H9 (cell line): ENCODE results near the gene PALD1. TPM values are rescaled to one million over a fixed set of nuclear protein-coding genes. Genes with fewer than 3 reads are reported as not detected.

Experiments used
- DNase-seq: peaks from one replicate; pipeline ENCODE4 v3.0.0-alpha.2; 2017
- H2AFZ ChIP-seq: one replicate; pipeline ENCODE4 v1.6.1; 2013; ENCODE audit warnings: mild to moderate bottlenecking, low read length, control low read depth, moderate library complexity
- H2AK5ac ChIP-seq: 2 replicates; pipeline ENCODE4 v1.6.1; 2013; ENCODE audit warnings: low read length, control low read depth, mixed read lengths; ENCODE audit not compliant: insufficient read length
- H2BK120ac ChIP-seq: one replicate; pipeline ENCODE4 v1.6.1; 2013; ENCODE audit warnings: low read depth, mild to moderate bottlenecking, low read length, control low read depth, inconsistent platforms; ENCODE audit not compliant: poor library complexity, severe bottlenecking
- H2BK12ac ChIP-seq: 2 replicates; pipeline ENCODE4 v1.6.1; 2013; ENCODE audit warnings: low read length, control low read depth, mixed read lengths, low read depth; ENCODE audit not compliant: insufficient read length
- H2BK15ac ChIP-seq: 2 replicates; pipeline ENCODE4 v1.6.1; 2013; ENCODE audit warnings: low read depth, low read length, control low read depth
- H2BK20ac ChIP-seq: one replicate; pipeline ENCODE4 v1.6.1; 2013; ENCODE audit warnings: low read depth, mild to moderate bottlenecking, low read length, control low read depth, inconsistent platforms; ENCODE audit not compliant: poor library complexity, severe bottlenecking
- H2BK5ac ChIP-seq: 2 replicates; pipeline ENCODE4 v1.6.1; 2013; ENCODE audit warnings: low read length, control low read depth, mixed read lengths; ENCODE audit not compliant: insufficient read length
- H3K14ac ChIP-seq: 2 replicates; pipeline ENCODE4 v1.6.1; 2013; ENCODE audit warnings: low read length, control low read depth; ENCODE audit not compliant: insufficient read depth
- H3K18ac ChIP-seq: 2 replicates; pipeline ENCODE4 v1.6.1; 2013; ENCODE audit warnings: low read depth, mild to moderate bottlenecking, mixed read lengths, low read length, control low read depth; ENCODE audit not compliant: insufficient read length
- H3K23ac ChIP-seq: 2 replicates; pipeline ENCODE4 v1.6.1; 2013; ENCODE audit warnings: low read length, control low read depth, mixed read lengths, low read depth; ENCODE audit not compliant: insufficient read length
- H3K23me2 ChIP-seq: 2 replicates; pipeline ENCODE4 v1.6.1; 2013; ENCODE audit warnings: low read depth, mild to moderate bottlenecking, mixed read lengths, low read length, control low read depth; ENCODE audit not compliant: insufficient read length, poor library complexity, severe bottlenecking
- H3K27ac ChIP-seq: 2 replicates; pipeline ENCODE4 v1.5.1; 2013; ENCODE audit warnings: low read length, control low read depth, mixed read lengths, low read depth; ENCODE audit not compliant: insufficient read length
- H3K27me3 ChIP-seq: 2 replicates; pipeline ENCODE4 v1.6.1; 2013; ENCODE audit warnings: low read length, control low read depth, inconsistent platforms; ENCODE audit not compliant: insufficient read depth
- H3K4ac ChIP-seq: 2 replicates; pipeline ENCODE4 v1.6.1; 2013; ENCODE audit warnings: low read depth, mild to moderate bottlenecking, control low read depth, inconsistent platforms, low read length, moderate library complexity
- H3K4me1 ChIP-seq: 2 replicates; pipeline ENCODE4 v1.6.1; 2013; ENCODE audit warnings: low read length, control low read depth, inconsistent platforms; ENCODE audit not compliant: insufficient read depth
- H3K4me2 ChIP-seq: 2 replicates; pipeline ENCODE4 v1.6.1; 2013; ENCODE audit warnings: low read length, control low read depth, mixed read lengths; ENCODE audit not compliant: insufficient read length, insufficient read depth
- H3K56ac ChIP-seq: 2 replicates; pipeline ENCODE4 v1.6.1; 2013; ENCODE audit warnings: low read depth, mild to moderate bottlenecking, mixed read lengths, low read length, control low read depth; ENCODE audit not compliant: insufficient read length
- H3K79me1 ChIP-seq: 2 replicates; pipeline ENCODE4 v1.6.1; 2013; ENCODE audit warnings: low read depth, mild to moderate bottlenecking, moderate library complexity, low read length, control low read depth, inconsistent platforms; ENCODE audit not compliant: insufficient read depth, poor library complexity, severe bottlenecking
- H3K79me2 ChIP-seq: 2 replicates; pipeline ENCODE4 v1.6.1; 2013; ENCODE audit warnings: low read length, control low read depth, inconsistent platforms; ENCODE audit not compliant: insufficient read depth
- H3K9ac ChIP-seq: 2 replicates; pipeline ENCODE4 v1.6.1; 2013; ENCODE audit warnings: low read length, control low read depth, mixed read lengths; ENCODE audit not compliant: insufficient read length; ENCODE audit errors: extremely low read depth
- H3K9me3 ChIP-seq: one replicate; pipeline ENCODE4 v1.6.1; 2013; ENCODE audit warnings: low read depth, low read length, inconsistent platforms; ENCODE audit not compliant: control insufficient read depth
- H3T11ph ChIP-seq: one replicate; pipeline ENCODE4 v1.6.1; 2013; ENCODE audit warnings: mild to moderate bottlenecking, low read length, control low read depth, inconsistent platforms
- H4K20me1 ChIP-seq: one replicate; pipeline ENCODE4 v1.6.1; 2013; ENCODE audit not compliant: control insufficient read depth, insufficient read length, insufficient read depth
- H4K5ac ChIP-seq: 2 replicates; pipeline ENCODE4 v1.6.1; 2013; ENCODE audit warnings: low read depth, mild to moderate bottlenecking, mixed read lengths, low read length, control low read depth; ENCODE audit not compliant: insufficient read length
- H4K8ac ChIP-seq: replicated peaks from 2 replicates; pipeline ENCODE4 v1.6.1; 2013; ENCODE audit warnings: low read length, control low read depth, mixed read lengths, low read depth; ENCODE audit not compliant: insufficient read length
- H4K91ac ChIP-seq: 2 replicates; pipeline ENCODE4 v1.6.1; 2013; ENCODE audit warnings: low read depth, mild to moderate bottlenecking, moderate library complexity, mixed read lengths, low read length, control low read depth; ENCODE audit not compliant: insufficient read length
- H3K27ac Mint-ChIP-seq, 3 experiments: 2 replicates in 2 of 3; 3 replicates in 1 of 3; pipeline ENCODE4 v1.8.0; 2020 to 2021; ENCODE audit warnings: mixed read lengths in 3 of 3, mild to moderate bottlenecking in 1 of 3, moderate library complexity in 1 of 3
- H3K27me3 Mint-ChIP-seq: 2 replicates; pipeline ENCODE4 v1.8.0; 2021; ENCODE audit warnings: low read depth, mild to moderate bottlenecking, moderate library complexity, mixed read lengths
- H3K36me3 Mint-ChIP-seq, 3 experiments: 2 replicates in 2 of 3; 3 replicates in 1 of 3; pipeline ENCODE4 v1.8.0; 2020 to 2021; ENCODE audit warnings: low read depth in 3 of 3, mixed read lengths in 3 of 3; ENCODE audit not compliant: insufficient read depth in 1 of 3
- H3K4me1 Mint-ChIP-seq, 2 experiments: 2 replicates each; pipeline ENCODE4 v1.8.0; 2020; ENCODE audit warnings: mixed read lengths in 2 of 2
- H3K4me3 Mint-ChIP-seq, 2 experiments: 2 replicates in 1 of 2; 3 replicates in 1 of 2; pipeline ENCODE4 v1.8.0; 2020 to 2021; ENCODE audit warnings: mild to moderate bottlenecking in 2 of 2, mixed read lengths in 2 of 2, moderate library complexity in 1 of 2
- H3K9me3 Mint-ChIP-seq, 2 experiments: 2 replicates in 1 of 2; 3 replicates in 1 of 2; pipeline ENCODE4 v1.8.0; 2020; ENCODE audit warnings: mild to moderate bottlenecking in 2 of 2, mixed read lengths in 2 of 2, moderate library complexity in 1 of 2
- WGBS: extraction: QIAGEN DNeasy Blood & Tissue Kit; methylation state at CpG from one replicate; pipeline ENCODE4 v1.1.7; 2013; ENCODE audit warnings: missing lambda C conversion rate, low lambda C conversion rate, mixed read lengths; ENCODE audit not compliant: insufficient read length; ENCODE audit errors: extremely low coverage; 5-methylcytosine and 5-hydroxymethylcytosine counted together
- total RNA-seq: library from RNA; stranded (reverse); gene quantifications from 2 replicates; pipeline ENCODE4 v1.2.1, GENCODE V29; 2021
- TF ChIP-seq, protein P1 (sequence below): fragments of 200-600 bp; sonication (generic); conservative IDR thresholded peaks from 3 replicates; pipeline ENCODE4 v1.8.0; 2021; ENCODE audit warnings: antibody characterized with exemption, mild to moderate bottlenecking

PALD1 gene
- total RNA-seq, 1 experiment from 2014 or later = 21.1 TPM

DNA sequence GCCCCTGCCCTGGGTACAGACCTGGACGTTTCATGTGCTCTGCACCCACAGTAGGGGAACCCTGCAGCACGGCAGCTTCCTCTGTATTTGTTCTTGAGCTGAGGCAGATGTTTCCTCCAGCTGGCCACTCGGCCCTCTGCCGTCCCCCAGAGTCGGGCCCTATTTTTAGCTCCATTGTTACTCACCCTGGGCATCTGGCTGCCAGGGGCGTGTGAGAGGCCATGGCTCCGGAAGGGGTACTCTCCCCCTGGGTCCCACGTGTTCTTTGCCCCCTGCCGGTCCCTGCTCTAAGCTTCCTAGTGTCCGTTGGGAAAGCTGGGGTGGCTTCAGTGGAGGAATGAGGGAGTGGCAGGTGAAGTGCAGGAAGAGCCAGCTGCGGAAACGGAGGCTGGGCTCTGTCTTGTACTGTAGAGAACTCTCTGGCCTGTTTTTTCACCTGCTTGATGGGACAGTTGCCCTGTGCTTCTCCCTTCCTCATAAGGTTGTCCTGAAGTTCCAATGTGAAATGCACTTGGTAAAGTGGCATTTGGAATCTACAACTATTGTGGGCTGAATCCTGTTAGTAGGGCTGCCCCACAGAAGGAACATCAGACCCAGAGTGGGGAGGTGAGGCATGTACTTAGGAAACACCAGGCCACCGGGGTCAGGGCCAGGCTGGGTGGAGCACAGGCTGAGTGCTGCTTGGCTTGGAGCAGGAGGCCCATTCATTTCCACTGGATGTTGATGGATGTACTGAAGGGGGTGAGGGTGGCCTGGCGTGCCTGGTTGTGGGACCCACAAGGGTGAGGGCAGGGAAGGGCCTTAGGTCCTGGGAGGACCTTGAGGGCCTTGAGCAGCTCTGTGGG lies 30.6 kb downstream of the PALD1 start:
- no peak overlapping the region for H4K91ac ChIP-seq
- H2BK15ac ChIP-seq = no peak overlapping the region
- no peak overlapping the region for H3K14ac ChIP-seq
- no peaks in the 10 kb centered on the region for H3K27me3 Mint-ChIP-seq
- no peak overlapping the region for H3K9ac ChIP-seq
- no peak overlapping the region for H2BK12ac ChIP-seq
- H4K20me1 ChIP-seq = no peaks in the 10 kb centered on the region
- H4K8ac ChIP-seq = no peak overlapping the region
- H3K9me3 ChIP-seq = no peaks in the 10 kb centered on the region
- H3K56ac ChIP-seq = no peak overlapping the region
- no peak overlapping the region for H3K4ac ChIP-seq
- no peak overlapping the region for H3K18ac ChIP-seq
- no peak overlapping the region for H2BK120ac ChIP-seq
- H3K4me1 ChIP-seq = peaks cover 4% of the 10 kb centered on the region; the same call in 1 of the 2 replicates
- peak overlapping the region; percentile 49 to 88 (median 60); a peak in 4 of 7 replicates for H3K27ac Mint-ChIP-seq
- no peak overlapping the region for H4K5ac ChIP-seq
- DNase-seq = peak; percentile 67
- H3K23ac ChIP-seq = no peak overlapping the region
- no peak overlapping the region for H2AFZ ChIP-seq
- H3K79me2 ChIP-seq = peaks cover 2% of the 10 kb centered on the region; the same call in 1 of the 2 replicates
- H3T11ph ChIP-seq = no peak overlapping the region
- H2AK5ac ChIP-seq = no peak overlapping the region
- TF ChIP-seq, protein P1, sequence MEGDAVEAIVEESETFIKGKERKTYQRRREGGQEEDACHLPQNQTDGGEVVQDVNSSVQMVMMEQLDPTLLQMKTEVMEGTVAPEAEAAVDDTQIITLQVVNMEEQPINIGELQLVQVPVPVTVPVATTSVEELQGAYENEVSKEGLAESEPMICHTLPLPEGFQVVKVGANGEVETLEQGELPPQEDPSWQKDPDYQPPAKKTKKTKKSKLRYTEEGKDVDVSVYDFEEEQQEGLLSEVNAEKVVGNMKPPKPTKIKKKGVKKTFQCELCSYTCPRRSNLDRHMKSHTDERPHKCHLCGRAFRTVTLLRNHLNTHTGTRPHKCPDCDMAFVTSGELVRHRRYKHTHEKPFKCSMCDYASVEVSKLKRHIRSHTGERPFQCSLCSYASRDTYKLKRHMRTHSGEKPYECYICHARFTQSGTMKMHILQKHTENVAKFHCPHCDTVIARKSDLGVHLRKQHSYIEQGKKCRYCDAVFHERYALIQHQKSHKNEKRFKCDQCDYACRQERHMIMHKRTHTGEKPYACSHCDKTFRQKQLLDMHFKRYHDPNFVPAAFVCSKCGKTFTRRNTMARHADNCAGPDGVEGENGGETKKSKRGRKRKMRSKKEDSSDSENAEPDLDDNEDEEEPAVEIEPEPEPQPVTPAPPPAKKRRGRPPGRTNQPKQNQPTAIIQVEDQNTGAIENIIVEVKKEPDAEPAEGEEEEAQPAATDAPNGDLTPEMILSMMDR = no peak; the same call in 2 of the 3 replicates
- no peaks in the 10 kb centered on the region for H3K36me3 Mint-ChIP-seq
- H2BK20ac ChIP-seq = no peak overlapping the region
- H3K23me2 ChIP-seq = no peaks in the 10 kb centered on the region
- no peaks in the 10 kb centered on the region; a peak in 1 of 5 replicates for H3K9me3 Mint-ChIP-seq
- peak overlapping the region in 1 of 2 experiments; percentile 20; a peak in 1 of 5 replicates for H3K4me3 Mint-ChIP-seq
- H3K4me1 Mint-ChIP-seq = peaks cover 45 to 52% of the 10 kb centered on the region in 2 experiments
- H2BK5ac ChIP-seq = no peak overlapping the region
- WGBS = no CpG with 5 or more reads among the region's 14 CpGs
- no peaks in the 10 kb centered on the region for H3K79me1 ChIP-seq
- H3K27me3 ChIP-seq = no peaks in the 10 kb centered on the region
- no peak overlapping the region for H3K4me2 ChIP-seq
- H3K27ac ChIP-seq = no peak overlapping the region
